GM23338 (cell line): Measurements from ENCODE around the gene TMX2.
"Not testable (repeated sequence)": the region's sequence is repeated elsewhere in the genome, so short reads cannot be mapped to it uniquely, and the experiment has no call there.

ENCODE experiments used
- CREB1 ChIP-seq: fragments of 250-450 bp; sonication (Bioruptor Pico); IDR thresholded peaks from 2 replicates; pipeline ENCODE4 v1.5.0; 2020; ENCODE audit warnings: low read depth, mild to moderate bottlenecking, moderate library complexity
- CTCF ChIP-seq, 2 experiments: fragments of 200-600 bp in 1 of 2; sonication (generic) in 1 of 2; conservative IDR thresholded peaks; 2 replicates each; pipeline versions ENCODE4 v1.5.1 to v1.6.1; 2016 to 2017; ENCODE audit warnings: antibody characterized with exemption in 2 of 2, low read depth in 2 of 2, mild to moderate bottlenecking in 2 of 2, moderate library complexity in 1 of 2
- ETS1 ChIP-seq: IDR thresholded peaks from 2 replicates; pipeline ENCODE4 v1.6.1; 2016; ENCODE audit warnings: antibody characterized with exemption
- EZH2 ChIP-seq: fragments of 200-600 bp; sonication (generic); IDR thresholded peaks from one replicate; pipeline ENCODE4 v1.8.0; 2017; ENCODE audit warnings: antibody characterized with exemption, mild to moderate bottlenecking, low read depth; ENCODE audit not compliant: unreplicated experiment
- EZH2phosphoT487 ChIP-seq: fragments of 200-600 bp; sonication (generic); IDR thresholded peaks from one replicate; pipeline ENCODE4 v1.8.1; 2018; ENCODE audit warnings: antibody characterized with exemption; ENCODE audit not compliant: unreplicated experiment
- JUNB ChIP-seq: IDR thresholded peaks from one replicate; pipeline ENCODE4 v1.6.1; 2016; ENCODE audit warnings: antibody characterized with exemption; ENCODE audit not compliant: unreplicated experiment
- POLR2AphosphoS5 ChIP-seq: IDR thresholded peaks from 2 replicates; pipeline ENCODE4 v1.6.1; 2016; ENCODE audit warnings: antibody characterized with exemption, low read depth
- REST ChIP-seq: IDR thresholded peaks from one replicate; pipeline ENCODE4 v1.6.1; 2018; ENCODE audit warnings: antibody characterized with exemption; ENCODE audit not compliant: unreplicated experiment
- STAT1 ChIP-seq: IDR thresholded peaks from one replicate; pipeline ENCODE4 v1.6.1; 2016; ENCODE audit warnings: antibody characterized with exemption; ENCODE audit not compliant: unreplicated experiment
- ZNF114 ChIP-seq: fragments of 250-450 bp; sonication (Bioruptor Pico); IDR thresholded peaks from 2 replicates; pipeline ENCODE4 v1.5.0; 2020; ENCODE audit warnings: mild to moderate bottlenecking, moderate library complexity
- ZNF331 ChIP-seq: fragments of 250-450 bp; sonication (Bioruptor Pico); IDR thresholded peaks from 2 replicates; pipeline ENCODE4 v1.5.0; 2020; ENCODE audit warnings: low read depth, mild to moderate bottlenecking, moderate library complexity
- ZNF462 ChIP-seq: fragments of 250-450 bp; sonication (Bioruptor Pico); IDR thresholded peaks from 2 replicates; pipeline ENCODE4 v1.5.0; 2020; ENCODE audit warnings: mild to moderate bottlenecking, moderate library complexity

- TF ChIP-seq JUNB; CTCF (conservative IDR thresholded peaks at IDR 0.05; ENCODE audit: low read depth in 2 of 2); EZH2; STAT1; REST; EZH2phosphoT487; POLR2AphosphoS5; CREB1; ZNF114 (CRISPR knock-in tag); ZNF331 (CRISPR knock-in tag); ZNF462 (CRISPR knock-in tag); ETS1: not testable (repeated sequence)
Observed at GRCh38 chr11:57716726-57717125, 4.3 kb downstream of the TMX2 start.
